Measurements from ENCODE around the gene AACS.

- TF ChIP-seq SUZ12 (IDR thresholded peaks at IDR 0.05; ENCODE audit: extremely low read depth, insufficient read depth, insufficient read length) (no peak), ZNF274 (IDR thresholded peaks at IDR 0.05; ENCODE audit: low read depth, low read length) (no peak), YY1 (IDR thresholded peaks at IDR 0.05; ENCODE audit: insufficient read depth, insufficient read length) (no peak)
These were observed 31.7 kb downstream of the AACS start for GRCh38 chr12:125096894-125097293.

All from NT2/D1 (cell line).